ENCODE data around the gene PTPRN2.

Gene PTPRN2

GRCh38 chr7:158486919-158487318 lies 100.7 kb downstream of the PTPRN2 start:
- DNase-seq = no peak

GRCh38 chr7:158484801-158485531 lies 102.7 kb downstream of the PTPRN2 start:
- no peak for DNase-seq

GRCh38 chr7:158482480-158482879 lies 105.1 kb downstream of the PTPRN2 start:
- DNase-seq = no peak

- no peak for DNase-seq
These were observed 108.0 kb downstream of the PTPRN2 start for GRCh38 chr7:158479664-158480025.

- no peak for DNase-seq
These were observed 108.5 kb downstream of the PTPRN2 start for GRCh38 chr7:158479021-158479663.

GRCh38 chr7:158477866-158478265 lies 109.8 kb downstream of the PTPRN2 start:
- no peak for DNase-seq

GRCh38 chr7:158476331-158476932 lies 111.2 kb downstream of the PTPRN2 start:
- no peak for DNase-seq

- no peak for DNase-seq
These were observed 112.0 kb downstream of the PTPRN2 start for GRCh38 chr7:158475679-158476052.

GRCh38 chr7:158475036-158475678 lies 112.5 kb downstream of the PTPRN2 start:
- no peak for DNase-seq

- DNase-seq = no peak
These were observed 113.1 kb downstream of the PTPRN2 start for GRCh38 chr7:158474488-158474887.

- DNase-seq = no peak
These were observed 113.7 kb downstream of the PTPRN2 start for GRCh38 chr7:158473946-158474345.

- DNase-seq = no peak
These were observed 114.4 kb downstream of the PTPRN2 start for GRCh38 chr7:158473221-158473620.

GRCh38 chr7:158472596-158472995 lies 115.0 kb downstream of the PTPRN2 start:
- no peak for DNase-seq

GRCh38 chr7:158471716-158472115 lies 115.9 kb downstream of the PTPRN2 start:
- no peak for DNase-seq

GRCh38 chr7:158470336-158470735 lies 117.3 kb downstream of the PTPRN2 start:
- DNase-seq = no peak

- no peak for DNase-seq
These were observed 118.1 kb downstream of the PTPRN2 start for GRCh38 chr7:158469396-158470051.

GRCh38 chr7:158468700-158469296 lies 118.8 kb downstream of the PTPRN2 start:
- DNase-seq = no peak

GRCh38 chr7:158468181-158468580 lies 119.4 kb downstream of the PTPRN2 start:
- DNase-seq = no peak

GRCh38 chr7:158467562-158467961 lies 120.1 kb downstream of the PTPRN2 start:
- no peak for DNase-seq

GRCh38 chr7:158463317-158463716 lies 124.3 kb downstream of the PTPRN2 start:
- DNase-seq = no peak

GRCh38 chr7:158461824-158462223 lies 125.8 kb downstream of the PTPRN2 start:
- DNase-seq = no peak

GRCh38 chr7:158460665-158461064 lies 127.0 kb downstream of the PTPRN2 start:
- no peak for DNase-seq

Measured in stimulated activated CD4-positive, alpha-beta T cell treated with anti-CD3 and anti-CD28 coated beads, Interleukin-15, amount 100 ng/mL, for 24 hours (primary cell).